Measurements from ENCODE around the gene TMEM40.

TMEM40 gene

GRCh38 chr3:12710062-12710461 lies 49.0 kb downstream of the TMEM40 start:
- DNase-seq (ENCODE audit: low spot score) = no peak

GRCh38 chr3:12709334-12709733 lies 49.7 kb downstream of the TMEM40 start:
- no peak for DNase-seq (ENCODE audit: low spot score)

More at GRCh38 chr3:12710062-12710461, 49.0 kb downstream of the TMEM40 start:
- TF ChIP-seq, protein P1, sequence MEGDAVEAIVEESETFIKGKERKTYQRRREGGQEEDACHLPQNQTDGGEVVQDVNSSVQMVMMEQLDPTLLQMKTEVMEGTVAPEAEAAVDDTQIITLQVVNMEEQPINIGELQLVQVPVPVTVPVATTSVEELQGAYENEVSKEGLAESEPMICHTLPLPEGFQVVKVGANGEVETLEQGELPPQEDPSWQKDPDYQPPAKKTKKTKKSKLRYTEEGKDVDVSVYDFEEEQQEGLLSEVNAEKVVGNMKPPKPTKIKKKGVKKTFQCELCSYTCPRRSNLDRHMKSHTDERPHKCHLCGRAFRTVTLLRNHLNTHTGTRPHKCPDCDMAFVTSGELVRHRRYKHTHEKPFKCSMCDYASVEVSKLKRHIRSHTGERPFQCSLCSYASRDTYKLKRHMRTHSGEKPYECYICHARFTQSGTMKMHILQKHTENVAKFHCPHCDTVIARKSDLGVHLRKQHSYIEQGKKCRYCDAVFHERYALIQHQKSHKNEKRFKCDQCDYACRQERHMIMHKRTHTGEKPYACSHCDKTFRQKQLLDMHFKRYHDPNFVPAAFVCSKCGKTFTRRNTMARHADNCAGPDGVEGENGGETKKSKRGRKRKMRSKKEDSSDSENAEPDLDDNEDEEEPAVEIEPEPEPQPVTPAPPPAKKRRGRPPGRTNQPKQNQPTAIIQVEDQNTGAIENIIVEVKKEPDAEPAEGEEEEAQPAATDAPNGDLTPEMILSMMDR (IDR thresholded peaks at IDR 0.05; ENCODE audit: extremely low read depth, missing control alignments) = no peak

GRCh38 chr3:12708584-12709192 lies 50.4 kb downstream of the TMEM40 start:
- TF ChIP-seq, protein P1 (IDR thresholded peaks at IDR 0.05; ENCODE audit: extremely low read depth, missing control alignments) = no peak
- DNase-seq (ENCODE audit: low spot score) = no peak

More at GRCh38 chr3:12709334-12709733, 49.7 kb downstream of the TMEM40 start:
- TF ChIP-seq, protein P1 (IDR thresholded peaks at IDR 0.05; ENCODE audit: extremely low read depth, missing control alignments) = no peak

DNA sequence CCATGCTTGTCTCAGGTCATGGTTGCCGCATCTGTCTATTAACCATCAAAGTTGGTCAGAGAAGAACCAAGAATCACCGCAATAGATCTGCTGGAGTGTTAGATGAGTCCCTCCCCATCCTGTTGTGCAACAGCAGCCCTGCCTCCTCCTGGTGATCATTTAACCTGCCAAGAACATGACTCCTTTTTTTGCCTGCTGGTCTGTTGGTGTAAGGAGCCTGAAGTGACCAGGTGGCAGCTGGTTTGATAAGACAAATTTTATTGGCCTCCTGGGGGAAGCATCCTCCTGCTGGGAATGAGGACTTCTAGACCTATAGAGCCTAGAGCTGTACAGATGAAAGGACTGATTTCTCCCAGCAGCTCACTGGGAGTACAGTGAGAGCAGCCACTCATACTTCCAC lies 51.6 kb downstream of the TMEM40 start:
- no peak for DNase-seq (ENCODE audit: low spot score)
- TF ChIP-seq, protein P1 (IDR thresholded peaks at IDR 0.05; ENCODE audit: extremely low read depth, missing control alignments) = no peak

DNA sequence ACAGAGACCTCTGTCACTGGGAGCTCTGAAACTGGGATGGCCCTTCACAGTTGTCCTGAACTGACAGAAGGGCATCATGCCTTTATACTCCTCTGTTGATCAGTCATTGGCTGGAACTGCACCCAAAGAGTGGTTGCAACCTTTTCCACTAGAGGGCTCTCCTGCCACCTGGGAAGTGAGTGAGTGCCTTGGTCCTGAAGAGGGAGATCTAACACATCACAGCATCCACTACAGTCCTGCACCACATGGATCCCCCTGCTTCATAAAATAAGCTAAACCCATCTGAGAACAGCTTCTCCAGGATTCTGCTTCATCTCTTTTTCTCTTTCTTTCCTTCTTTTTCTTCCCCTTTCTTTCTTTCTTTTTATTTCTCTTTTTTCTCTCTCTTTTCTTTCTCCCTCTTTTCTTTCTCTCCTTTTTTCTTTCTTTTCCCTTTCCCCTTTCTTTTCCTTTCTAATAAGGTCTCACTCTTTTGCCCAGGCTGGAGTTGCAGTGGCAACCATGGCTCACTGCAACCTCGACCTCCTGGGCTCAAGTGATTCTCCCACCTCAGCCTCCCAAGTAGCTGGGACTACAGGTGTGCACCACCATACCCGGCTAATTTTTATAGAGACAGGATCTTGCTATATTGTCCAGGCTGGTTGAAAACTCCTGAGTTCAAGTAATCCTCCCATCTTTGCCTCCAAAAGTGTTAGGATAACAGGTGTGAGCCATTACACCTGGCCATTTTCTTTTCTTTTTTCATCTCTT lies 52.4 kb downstream of the TMEM40 start:
- TF ChIP-seq, protein P1 (IDR thresholded peaks at IDR 0.05; ENCODE audit: extremely low read depth, missing control alignments) = peak; percentile 75
- DNase-seq (ENCODE audit: low spot score) = peak; percentile 76

DNA sequence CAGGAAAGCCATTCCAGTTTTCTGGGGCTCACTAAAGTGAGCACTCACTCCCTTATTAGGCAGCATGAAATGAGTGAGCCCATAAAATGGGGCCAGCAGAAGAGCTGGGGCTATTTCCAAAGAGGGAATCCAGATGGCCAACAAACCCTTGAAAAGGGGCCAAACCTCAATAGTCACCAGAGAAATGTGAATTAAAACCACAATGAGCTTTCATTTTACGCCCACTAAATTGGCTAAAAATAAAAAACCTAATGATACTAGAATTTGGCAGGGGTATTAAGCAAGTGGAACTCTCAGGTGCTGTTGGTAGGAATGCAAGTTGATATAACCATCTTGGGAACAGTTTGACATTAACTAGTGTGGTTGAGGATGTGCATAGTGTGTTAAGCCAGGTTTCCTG lies 53.1 kb downstream of the TMEM40 start:
- DNase-seq (ENCODE audit: low spot score) = no peak
- TF ChIP-seq, protein P1 (IDR thresholded peaks at IDR 0.05; ENCODE audit: extremely low read depth, missing control alignments) = no peak

GRCh38 chr3:12705374-12705926 lies 53.6 kb downstream of the TMEM40 start:
- DNase-seq (ENCODE audit: low spot score) = no peak
- TF ChIP-seq, protein P1 (IDR thresholded peaks at IDR 0.05; ENCODE audit: extremely low read depth, missing control alignments) = no peak

Measured in GM20000 (cell line).